HG03469 (cell line): ENCODE data around the gene CRYL1.
A peak's percentile ranks its signal among the peaks of the same experiment; 100 is the strongest.

Experiments used
- ATAC-seq: cut with Tn5 transposase; IDR thresholded peaks from one replicate; pipeline ENCODE4 v1.9.1; 2021; ENCODE audit warnings: mild to moderate bottlenecking, moderate library complexity, moderate number of reproducible peaks; ENCODE audit not compliant: unreplicated experiment

CRYL1 gene

DNA sequence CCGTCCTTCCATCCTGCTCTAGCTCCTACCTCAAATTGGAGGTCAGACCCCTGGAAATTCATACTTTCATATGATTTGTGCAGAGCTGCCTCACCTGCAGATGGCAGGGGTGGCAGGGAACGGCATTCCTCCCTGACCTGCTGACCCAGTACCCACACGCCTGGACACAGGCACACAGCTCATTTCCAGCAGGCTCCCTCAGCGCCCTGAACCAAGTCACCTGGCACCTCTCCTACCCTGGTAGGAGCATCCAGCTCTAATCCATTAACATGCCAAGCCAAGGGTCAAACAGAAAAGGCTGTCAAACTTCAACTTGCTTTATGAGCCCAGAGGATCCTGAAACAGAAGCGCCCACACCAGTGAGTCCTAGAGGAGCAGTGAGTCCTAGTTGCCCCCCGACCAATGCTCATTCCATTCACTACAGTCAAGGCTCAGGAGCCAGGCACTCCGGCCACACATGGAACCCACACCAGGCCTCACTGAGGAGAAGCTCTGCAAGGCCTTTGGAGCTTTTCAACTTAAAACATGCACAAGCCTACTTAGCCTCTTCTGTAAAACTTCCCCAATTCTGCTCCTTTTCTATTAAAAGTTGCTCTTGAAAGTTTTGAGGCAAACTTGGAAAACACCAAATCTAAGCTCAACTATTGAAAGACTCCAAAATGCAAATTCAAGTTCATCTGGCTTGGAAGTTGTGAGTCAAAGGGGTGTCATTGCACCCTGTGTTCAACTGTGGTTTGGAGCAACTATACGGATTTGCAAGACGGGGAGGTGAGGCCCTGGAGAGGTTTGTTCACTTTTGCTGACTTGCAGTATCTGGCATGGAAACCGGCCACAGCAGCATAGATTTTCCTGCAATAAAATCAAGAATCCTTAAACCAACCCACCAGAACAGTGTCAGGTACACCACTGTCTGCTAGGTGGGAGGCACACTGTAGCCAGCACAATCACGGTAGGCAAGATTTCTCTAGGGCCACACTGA, 96.7 kb downstream of the CRYL1 start:
- no peak for ATAC-seq

DNA sequence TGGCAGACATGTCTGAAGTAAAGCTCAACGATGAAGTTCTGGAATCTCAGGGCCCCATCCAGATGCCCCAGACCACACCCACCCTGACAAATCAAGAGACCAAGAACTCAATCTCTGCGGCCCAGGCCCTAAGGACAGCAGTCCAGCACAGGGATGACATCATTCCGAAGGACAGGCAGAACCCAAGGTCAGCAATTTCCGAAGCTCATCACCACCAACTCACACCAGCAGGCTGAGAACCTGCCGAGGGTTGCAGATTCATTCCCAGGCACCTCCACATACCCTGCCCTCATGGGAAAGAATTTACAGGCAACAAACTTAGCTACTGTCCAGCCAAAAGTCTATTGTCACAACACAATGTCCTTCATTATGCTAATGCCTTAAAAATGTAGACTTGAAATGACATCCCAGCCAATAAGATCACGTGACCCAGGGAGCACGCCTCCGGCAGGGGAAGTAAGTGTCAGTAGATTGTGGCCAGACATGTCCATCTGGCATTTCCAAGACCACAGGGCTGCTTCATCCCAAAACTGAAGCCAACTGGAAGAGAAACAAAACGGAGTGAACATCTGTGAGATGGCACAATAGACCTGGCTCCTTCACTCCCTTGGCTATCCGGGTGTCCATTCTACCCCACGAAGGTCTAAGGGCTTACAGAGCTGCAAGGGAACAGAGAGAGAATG, 98.8 kb downstream of the CRYL1 start:
- ATAC-seq, result no peak

- ATAC-seq, result no peak
Observed at GRCh38 chr13:20425819-20426219, 99.8 kb downstream of the CRYL1 start.

- ATAC-seq, result no peak
Observed at GRCh38 chr13:20424949-20425348, 100.7 kb downstream of the CRYL1 start.

DNA sequence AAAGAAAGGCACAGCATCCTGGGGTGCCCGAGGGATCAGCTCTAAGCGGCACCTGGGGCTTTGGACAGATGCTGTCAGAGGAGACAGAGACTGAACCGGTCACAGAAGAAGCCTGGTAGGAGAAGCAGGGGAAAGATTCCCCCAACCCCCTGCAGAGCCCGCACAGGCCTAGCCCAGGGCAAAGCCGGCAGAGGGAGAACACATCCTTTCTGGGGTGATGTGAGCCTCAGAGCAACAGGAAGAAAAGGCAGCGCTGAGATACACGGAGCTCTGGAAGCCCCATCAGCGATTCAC, 101.2 kb downstream of the CRYL1 start:
- ATAC-seq, result no peak

DNA sequence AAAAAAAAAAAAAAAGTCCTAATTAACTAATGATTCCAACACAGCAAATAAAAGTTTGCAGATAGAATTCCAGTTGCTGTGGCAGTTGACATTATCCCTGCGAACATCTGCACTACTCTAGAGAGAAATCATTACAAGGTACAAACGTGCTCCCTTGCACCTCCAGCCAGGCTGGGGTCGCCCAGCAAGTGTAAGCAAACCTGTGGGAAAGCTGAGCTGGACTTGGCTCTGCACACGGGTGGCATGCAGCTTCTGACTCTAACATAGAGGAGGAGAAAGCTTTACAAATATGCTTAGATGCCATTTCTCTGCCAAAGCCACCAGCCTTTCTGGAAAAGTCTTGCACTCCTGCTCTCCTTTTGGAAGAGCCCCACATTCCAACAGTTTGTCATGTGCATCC, 103.3 kb downstream of the CRYL1 start:
- ATAC-seq, result no peak

DNA sequence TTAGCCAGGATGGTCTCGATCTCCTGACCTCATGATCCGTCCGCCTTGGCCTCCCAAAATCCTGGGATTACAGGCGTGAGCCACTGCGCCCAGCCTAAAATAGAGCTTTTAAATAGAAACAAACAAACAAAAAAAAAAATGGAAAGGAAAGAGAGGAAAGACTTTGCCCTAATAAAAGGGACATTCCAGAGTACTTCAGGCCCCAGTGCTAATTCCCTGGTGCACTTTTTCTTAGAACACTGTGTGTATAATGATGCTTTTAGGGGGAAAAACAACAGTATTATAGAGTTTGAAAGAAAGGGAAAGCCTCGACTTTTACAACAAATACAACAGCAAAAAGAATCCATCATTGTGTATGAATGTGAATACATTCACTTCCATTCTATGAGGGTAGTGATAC, 104.7 kb downstream of the CRYL1 start:
- ATAC-seq, result no peak

DNA sequence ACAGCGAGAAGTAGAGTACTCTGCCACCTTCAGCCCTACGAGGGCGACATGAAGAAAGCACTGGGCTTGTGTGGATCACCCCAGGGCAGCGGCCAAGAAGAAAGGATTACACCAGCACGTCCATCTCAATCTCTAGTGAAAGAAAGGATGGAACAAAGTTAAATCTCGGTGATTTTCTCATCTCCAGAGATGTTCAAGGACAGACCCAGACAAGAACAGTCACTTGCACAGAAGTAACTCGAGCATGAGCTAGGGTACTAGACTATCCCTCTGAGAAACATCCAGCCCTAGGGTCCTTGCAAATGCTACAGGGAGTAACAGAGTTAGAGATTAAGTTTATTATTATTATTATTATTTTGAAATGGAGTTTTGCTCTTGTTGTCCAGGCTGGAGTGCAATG, 106.7 kb downstream of the CRYL1 start:
- no peak for ATAC-seq

DNA sequence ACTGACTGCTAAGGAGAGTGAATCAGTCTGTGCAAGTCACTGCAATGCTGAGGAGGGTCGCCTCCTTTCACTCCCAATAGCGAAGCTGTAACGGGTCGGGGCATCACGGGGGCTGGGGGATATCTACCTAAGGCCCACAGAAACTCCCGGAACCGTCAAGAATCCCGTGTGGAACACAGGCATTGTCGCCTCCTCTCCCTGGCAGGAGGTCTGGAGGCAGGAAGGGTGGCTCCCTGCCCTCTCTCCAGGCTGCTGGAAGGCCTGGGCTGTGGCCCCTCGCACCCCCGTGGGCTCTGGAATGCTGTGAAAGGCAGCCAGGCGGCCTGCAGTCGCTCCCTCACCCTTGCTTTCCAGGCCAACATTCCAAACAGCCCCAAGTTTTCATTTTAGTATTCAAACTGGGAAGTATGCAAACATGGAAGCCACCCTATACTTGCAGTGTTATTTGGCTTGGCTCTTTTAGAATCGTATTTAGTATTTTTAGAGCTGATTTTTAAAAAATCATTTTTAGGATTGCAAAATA, 109.4 kb downstream of the CRYL1 start:
- ATAC-seq, result no peak

- no peak for ATAC-seq
Observed at GRCh38 chr13:20415694-20416107, 110.0 kb downstream of the CRYL1 start.

- ATAC-seq, result no peak
Observed at GRCh38 chr13:20415306-20415679, 110.4 kb downstream of the CRYL1 start.

DNA sequence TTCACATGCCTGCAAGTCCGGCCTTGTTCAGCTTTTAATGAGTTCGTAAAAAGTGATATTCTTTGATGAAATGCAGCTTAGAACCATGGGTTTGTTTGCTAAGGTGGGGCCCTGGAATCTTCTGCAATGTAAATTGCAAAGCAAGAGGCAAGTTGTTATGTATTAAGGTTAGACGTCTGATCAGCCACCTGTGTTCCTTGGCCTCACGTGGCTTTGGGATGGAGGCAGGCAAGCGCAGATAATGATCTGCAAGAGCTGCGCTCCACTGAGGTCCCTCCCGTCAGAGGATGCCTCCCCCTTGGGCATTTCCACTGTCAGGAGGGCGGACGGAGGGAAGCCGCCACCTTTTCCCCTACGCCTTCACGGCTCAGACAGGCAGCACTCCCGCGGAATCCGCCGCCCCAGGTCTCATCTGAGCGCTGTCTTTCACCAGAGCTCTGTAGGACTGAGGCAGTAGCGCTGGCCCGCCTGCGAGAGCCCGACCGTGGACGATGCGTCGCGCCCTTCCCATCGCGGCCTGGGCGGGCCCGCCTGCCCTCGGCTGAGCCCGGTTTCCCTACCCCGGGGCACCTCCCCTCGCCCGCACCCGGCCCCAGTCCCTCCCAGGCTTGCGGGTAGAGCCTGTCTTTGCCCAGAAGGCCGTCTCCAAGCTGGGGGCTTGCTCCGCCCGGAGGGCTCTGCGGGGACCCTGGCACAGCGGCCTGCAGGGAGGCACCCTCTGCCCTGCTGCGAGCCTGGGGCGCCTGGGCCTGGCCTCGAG, 110.9 kb downstream of the CRYL1 start:
- no peak for ATAC-seq

DNA sequence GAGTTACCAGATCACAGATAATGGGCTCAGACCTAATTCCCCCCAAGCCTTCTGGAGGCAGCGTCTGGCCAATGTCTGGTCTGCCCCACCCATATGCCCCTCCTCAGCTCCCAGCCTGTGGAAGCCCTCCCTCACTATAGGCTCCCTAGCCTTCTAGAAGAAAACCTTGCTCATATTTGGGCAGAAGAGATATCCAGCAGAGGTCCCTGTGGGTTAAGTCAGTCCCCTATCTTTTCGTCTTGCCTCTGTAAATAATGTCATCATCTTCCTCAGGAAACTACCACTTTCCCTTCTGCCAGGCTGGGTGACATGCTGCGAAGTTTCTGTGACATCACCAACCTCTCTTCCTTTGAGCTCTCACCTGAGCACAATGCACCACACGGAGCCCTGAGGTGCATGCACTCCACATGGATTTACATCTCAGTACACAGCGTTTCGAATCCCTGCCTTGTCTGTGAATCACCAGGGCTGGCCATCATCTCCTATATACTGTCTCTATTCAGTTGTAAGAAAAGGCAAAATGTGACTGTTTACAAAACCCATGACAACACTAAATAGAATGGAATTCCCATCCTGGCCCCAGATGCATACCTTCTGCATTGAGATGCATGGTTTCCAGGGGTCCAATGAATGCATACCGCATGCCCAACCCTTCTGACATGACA, 112.8 kb downstream of the CRYL1 start:
- ATAC-seq, result no peak

- peak; percentile 91 for ATAC-seq
Observed at GRCh38 chr13:20411638-20412342, 113.9 kb downstream of the CRYL1 start.

DNA sequence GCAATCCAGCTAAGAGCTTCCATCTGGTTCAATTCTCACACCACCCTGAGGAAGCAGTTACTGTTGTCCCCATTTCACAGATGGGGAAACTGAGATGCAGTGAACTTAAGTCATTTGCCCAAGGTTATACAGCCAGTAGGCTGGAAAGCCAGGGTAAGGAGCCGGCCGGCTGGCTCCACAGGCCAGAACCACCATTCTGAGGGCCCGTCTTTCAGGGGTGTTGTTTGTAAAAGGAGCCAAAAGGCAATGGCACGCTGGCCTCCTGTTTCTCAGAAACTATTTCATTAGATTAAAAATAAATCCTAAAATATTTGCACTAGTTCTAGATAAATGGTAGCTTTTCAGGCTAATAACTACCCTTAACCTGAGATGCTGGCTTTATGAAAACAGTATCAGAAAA, 114.9 kb downstream of the CRYL1 start:
- ATAC-seq, result no peak

DNA sequence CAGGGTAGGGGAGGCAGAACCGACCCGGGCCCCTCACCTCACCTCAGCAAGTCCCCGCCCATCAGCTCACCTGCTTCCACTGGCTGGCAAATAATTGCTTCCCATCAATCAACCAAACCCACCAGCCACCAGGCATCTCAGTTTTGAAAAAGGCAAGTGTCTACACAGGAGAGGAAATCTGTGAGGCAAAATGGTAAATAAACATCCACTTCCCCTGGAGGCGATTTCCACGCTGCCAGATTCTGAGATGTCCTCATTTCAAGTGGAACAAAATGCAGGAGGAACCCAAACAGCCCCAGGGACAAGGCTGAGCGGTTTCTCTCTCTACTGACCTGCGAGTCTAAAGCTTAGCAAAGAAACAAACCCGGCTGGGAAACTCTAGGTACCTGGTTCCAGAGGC, 117.5 kb downstream of the CRYL1 start:
- ATAC-seq, result no peak

- ATAC-seq, result no peak
Observed at GRCh38 chr13:20407759-20408158, 117.9 kb downstream of the CRYL1 start.

DNA sequence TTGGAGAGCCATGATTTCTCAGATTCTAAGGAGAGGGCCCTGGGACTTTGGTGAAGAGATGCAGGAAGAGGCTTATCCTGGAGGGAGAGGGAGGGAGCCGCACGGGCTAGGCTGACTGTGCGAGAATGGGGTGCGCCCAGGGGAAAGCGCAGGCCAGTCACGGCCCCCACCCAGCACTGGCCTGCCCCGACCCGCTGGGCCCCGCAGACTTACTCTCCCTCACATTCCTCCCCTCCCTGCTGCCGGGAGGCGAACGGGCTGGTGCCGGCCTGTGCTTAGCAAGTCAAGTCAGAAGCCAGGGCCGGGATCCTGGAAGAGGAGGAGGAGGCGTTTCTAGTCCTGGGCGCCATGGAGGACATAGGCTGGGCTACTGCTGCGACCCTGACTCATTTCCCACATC, 120.0 kb downstream of the CRYL1 start:
- no peak for ATAC-seq

DNA sequence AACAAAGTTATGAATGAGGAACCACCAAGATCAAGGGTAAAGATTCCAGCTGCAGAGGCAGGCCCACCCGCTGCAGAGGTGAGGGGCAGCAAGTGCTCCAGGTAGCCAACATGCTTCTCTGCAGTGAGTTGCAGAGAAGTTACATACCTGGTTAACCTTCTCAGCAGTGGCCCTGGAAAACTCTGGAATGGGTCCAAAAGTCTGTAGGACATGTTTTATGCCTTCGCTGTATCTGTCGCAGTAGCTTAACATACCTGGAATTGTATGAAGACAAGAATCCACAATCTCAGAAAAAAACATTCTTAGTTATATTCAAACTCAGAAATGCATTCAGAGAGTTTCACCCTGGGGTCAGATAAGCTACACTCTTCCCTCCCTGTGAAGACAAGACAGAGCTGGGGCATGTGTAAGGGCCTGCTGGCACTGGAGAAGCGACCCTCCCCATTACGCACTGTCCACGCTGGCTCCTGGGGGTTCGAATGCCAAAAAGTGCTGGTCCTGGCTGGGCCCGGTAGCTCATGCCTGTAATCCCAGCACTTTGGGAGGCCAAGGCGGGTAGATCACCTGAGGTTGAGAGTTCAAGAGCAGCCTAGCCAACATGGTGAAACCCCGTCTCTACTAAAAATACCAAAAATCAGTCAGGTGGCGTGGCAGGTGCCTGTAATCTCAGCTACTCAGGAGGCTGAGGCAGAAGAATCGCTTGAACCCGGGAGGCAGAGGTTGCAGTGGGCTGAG, 121.0 kb downstream of the CRYL1 start:
- no peak for ATAC-seq

GRCh38 chr13:20403826-20404225, 121.8 kb downstream of the CRYL1 start:
- no peak for ATAC-seq
